ENCODE data around the gene C14orf119. TPM values are rescaled to one million over a fixed set of nuclear protein-coding genes. Genes with fewer than 3 reads are reported as not detected.

The C14orf119 gene
- total and polyA plus RNA-seq, 9 of the 15 experiments (the other 6 are each of a cell fraction or from before 2014, with no cell fraction given): 36.7 to 251 (median 51.8) TPM

DNA sequence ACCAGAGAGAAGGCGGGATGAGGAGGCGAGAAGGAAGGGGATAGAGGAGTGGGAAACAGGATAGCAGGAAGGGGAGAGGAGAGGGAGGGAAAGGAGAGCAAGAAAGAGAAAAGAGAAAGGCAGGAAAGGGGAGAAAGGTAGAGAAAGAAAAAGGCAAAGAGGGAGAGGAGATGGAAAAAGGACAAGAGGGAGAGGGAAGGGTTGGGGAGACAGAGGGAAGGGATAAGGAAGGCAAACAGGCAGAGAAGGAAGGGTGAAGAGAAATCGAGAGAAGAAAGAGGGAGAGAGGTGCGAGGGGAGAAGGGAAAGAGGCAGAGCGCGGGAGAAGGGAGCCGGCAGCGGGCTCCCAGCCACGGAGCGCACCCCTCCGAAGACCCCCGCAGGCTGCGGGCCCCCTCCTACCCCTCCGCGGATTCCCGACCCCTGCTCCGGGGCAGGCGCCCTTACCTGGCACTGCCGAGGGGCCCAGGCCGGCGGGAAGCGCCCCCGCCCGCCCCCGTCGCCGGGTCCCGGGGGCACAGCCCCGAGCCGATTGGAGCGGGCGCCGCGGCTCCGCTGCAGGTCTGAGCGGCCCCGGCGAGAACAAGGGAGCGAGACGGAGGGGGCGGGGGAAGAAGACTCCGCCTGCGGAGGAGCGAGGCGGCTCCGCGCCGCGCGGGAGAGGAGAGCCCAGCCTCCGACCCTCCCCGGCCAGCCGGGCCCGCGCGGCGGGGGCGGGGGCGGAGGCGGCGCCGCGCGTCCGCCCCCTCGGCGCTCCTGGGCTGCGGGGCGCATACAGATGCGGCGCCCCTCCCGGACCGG, 38.1 kb upstream of the C14orf119 start, which contains the start of gene CDH24 (continued):
- TF ChIP-seq, protein P1, sequence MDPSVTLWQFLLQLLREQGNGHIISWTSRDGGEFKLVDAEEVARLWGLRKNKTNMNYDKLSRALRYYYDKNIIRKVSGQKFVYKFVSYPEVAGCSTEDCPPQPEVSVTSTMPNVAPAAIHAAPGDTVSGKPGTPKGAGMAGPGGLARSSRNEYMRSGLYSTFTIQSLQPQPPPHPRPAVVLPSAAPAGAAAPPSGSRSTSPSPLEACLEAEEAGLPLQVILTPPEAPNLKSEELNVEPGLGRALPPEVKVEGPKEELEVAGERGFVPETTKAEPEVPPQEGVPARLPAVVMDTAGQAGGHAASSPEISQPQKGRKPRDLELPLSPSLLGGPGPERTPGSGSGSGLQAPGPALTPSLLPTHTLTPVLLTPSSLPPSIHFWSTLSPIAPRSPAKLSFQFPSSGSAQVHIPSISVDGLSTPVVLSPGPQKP (CRISPR knock-in tag; IDR thresholded peaks at IDR 0.05): no peak
- TF ChIP-seq, protein P2, sequence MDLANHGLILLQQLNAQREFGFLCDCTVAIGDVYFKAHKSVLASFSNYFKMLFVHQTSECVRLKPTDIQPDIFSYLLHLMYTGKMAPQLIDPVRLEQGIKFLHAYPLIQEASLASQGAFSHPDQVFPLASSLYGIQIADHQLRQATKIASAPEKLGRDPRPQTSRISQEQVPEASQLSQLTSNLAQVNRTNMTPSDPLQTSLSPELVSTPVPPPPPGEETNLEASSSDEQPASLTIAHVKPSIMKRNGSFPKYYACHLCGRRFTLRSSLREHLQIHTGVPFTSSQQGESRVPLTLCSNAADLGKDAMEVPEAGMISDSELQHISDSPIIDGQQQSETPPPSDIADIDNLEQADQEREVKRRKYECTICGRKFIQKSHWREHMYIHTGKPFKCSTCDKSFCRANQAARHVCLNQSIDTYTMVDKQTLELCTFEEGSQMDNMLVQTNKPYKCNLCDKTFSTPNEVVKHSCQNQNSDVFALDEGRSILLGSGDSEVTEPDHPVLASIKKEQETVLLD (IDR thresholded peaks at IDR 0.05): peak; percentile 80
- TF ChIP-seq RBM15 (IDR thresholded peaks at IDR 0.05; ENCODE audit: insufficient read depth, low read length) (no peak), XRCC4 (IDR thresholded peaks at IDR 0.05; ENCODE audit: extremely low read depth, insufficient read depth, insufficient read length) (no peak), NFATC3 (IDR thresholded peaks at IDR 0.05) (0 out of 2 replicates have a peak, but pooled peaks have one; percentile 53), POLR2G (IDR thresholded peaks at IDR 0.05; ENCODE audit: low read depth, low read length) (peak; percentile 82), MAZ (CRISPR knock-in tag; conservative IDR thresholded peaks at IDR 0.05 in 1 of 2, IDR thresholded peaks at IDR 0.05 in 1 of 2) (0 out of 4 replicates have a peak, but pooled peaks of 1 of the 2 experiments have one; percentile 1), MTF1 (CRISPR knock-in tag; IDR thresholded peaks at IDR 0.05; ENCODE audit: borderline replicate concordance) (no peak), SRF (CRISPR knock-in tag; IDR thresholded peaks at IDR 0.05) (no peak), TAF9B (IDR thresholded peaks at IDR 0.05; ENCODE audit: partially characterized antibody) (no peak), FOXA1 (IDR thresholded peaks at IDR 0.05; ENCODE audit: borderline replicate concordance) (no peak), LEF1 (IDR thresholded peaks at IDR 0.05) (no peak), MXI1 (IDR thresholded peaks at IDR 0.05; ENCODE audit: low read depth, low read length) (no peak), RBM17 (IDR thresholded peaks at IDR 0.05; ENCODE audit: borderline replicate concordance, low read depth, low read length) (no peak)
- TF ChIP-seq, protein P3, sequence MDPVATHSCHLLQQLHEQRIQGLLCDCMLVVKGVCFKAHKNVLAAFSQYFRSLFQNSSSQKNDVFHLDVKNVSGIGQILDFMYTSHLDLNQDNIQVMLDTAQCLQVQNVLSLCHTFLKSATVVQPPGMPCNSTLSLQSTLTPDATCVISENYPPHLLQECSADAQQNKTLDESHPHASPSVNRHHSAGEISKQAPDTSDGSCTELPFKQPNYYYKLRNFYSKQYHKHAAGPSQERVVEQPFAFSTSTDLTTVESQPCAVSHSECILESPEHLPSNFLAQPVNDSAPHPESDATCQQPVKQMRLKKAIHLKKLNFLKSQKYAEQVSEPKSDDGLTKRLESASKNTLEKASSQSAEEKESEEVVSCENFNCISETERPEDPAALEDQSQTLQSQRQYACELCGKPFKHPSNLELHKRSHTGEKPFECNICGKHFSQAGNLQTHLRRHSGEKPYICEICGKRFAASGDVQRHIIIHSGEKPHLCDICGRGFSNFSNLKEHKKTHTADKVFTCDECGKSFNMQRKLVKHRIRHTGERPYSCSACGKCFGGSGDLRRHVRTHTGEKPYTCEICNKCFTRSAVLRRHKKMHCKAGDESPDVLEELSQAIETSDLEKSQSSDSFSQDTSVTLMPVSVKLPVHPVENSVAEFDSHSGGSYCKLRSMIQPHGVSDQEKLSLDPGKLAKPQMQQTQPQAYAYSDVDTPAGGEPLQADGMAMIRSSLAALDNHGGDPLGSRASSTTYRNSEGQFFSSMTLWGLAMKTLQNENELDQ (CRISPR knock-in tag; IDR thresholded peaks at IDR 0.05; ENCODE audit: borderline replicate concordance): no peak
- TF ChIP-seq, protein P4, sequence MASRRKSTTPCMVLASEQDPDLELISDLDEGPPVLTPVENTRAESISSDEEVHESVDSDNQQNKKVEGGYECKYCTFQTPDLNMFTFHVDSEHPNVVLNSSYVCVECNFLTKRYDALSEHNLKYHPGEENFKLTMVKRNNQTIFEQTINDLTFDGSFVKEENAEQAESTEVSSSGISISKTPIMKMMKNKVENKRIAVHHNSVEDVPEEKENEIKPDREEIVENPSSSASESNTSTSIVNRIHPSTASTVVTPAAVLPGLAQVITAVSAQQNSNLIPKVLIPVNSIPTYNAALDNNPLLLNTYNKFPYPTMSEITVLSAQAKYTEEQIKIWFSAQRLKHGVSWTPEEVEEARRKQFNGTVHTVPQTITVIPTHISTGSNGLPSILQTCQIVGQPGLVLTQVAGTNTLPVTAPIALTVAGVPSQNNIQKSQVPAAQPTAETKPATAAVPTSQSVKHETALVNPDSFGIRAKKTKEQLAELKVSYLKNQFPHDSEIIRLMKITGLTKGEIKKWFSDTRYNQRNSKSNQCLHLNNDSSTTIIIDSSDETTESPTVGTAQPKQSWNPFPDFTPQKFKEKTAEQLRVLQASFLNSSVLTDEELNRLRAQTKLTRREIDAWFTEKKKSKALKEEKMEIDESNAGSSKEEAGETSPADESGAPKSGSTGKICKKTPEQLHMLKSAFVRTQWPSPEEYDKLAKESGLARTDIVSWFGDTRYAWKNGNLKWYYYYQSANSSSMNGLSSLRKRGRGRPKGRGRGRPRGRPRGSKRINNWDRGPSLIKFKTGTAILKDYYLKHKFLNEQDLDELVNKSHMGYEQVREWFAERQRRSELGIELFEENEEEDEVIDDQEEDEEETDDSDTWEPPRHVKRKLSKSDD (conservative IDR thresholded peaks at IDR 0.05; ENCODE audit: low read length): no peak

Measured in K562 (cell line).